ENCODE data around the gene TREML1. TPM values are rescaled to one million over a fixed set of nuclear protein-coding genes. Genes with fewer than 3 reads are reported as not detected.

The TREML1 gene
- total RNA-seq, 1 donor from 2014 or later, result not detected

DNA sequence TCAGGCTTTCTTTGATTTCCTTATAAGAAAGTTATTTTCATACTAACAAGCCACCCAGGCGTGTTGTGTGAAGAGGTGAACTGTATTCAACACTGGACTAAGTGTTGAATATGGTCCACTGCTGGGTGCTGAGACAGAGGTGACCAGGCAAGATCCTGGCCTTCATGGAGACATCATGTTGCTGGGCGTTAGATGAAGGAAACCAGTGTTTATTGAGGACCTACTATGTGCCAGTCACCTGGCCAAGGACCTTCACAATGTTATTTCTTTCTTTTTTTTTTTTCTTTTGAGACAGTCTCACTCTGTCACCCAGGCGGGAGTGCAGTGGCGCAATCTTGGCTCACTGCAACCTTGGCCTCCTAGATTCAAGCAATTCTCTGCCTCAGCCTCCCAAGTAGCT is 1.9 kb upstream of the TREML1 start:
- no peaks in the 10 kb centered on the region for H3K4me1 Mint-ChIP-seq
- H3K9me3 Mint-ChIP-seq, result no peaks in the 10 kb centered on the region

DNA sequence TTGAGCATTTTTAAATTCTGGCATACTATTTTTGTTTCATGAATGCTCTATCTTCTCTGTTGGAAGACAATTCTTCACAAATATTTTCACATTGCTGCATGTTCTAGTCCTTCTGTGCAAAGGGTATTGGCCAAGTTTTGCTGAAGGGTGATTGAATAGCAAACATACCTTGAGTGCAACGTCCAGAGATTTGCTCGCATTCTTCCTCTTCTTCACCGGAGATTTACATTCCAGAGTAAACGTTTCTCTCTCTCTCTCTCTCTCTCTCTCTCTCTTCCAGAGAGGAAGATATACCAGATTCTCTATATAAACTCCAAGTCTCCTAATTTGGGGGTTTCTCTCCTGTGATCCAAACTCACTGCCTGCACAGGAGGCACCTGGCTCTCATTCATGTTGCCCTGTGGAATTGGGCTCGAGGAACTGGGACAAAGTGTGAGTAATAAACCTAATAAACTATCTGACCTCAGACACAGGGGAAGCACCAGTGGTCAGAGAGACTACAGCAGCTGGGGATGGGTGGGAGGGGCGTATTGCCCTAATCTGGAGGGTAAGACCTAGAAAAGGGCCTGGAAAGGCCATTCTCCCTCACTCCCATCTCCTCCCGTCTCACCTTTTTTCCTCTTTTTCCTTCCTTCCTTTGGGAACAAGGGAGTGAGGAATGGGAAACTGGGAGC is 1.1 kb upstream of the TREML1 start:
- no peaks in the 10 kb centered on the region for H3K4me1 Mint-ChIP-seq
- no peaks in the 10 kb centered on the region for H3K9me3 ChIP-seq (ENCODE audit: low read depth)
- no peak overlapping the region for H3K4me3 ChIP-seq
- TF ChIP-seq EZH2 (IDR thresholded peaks at IDR 0.05) (no peak), EZH2phosphoT487 (IDR thresholded peaks at IDR 0.05) (no peak)
- TF ChIP-seq, protein P1, sequence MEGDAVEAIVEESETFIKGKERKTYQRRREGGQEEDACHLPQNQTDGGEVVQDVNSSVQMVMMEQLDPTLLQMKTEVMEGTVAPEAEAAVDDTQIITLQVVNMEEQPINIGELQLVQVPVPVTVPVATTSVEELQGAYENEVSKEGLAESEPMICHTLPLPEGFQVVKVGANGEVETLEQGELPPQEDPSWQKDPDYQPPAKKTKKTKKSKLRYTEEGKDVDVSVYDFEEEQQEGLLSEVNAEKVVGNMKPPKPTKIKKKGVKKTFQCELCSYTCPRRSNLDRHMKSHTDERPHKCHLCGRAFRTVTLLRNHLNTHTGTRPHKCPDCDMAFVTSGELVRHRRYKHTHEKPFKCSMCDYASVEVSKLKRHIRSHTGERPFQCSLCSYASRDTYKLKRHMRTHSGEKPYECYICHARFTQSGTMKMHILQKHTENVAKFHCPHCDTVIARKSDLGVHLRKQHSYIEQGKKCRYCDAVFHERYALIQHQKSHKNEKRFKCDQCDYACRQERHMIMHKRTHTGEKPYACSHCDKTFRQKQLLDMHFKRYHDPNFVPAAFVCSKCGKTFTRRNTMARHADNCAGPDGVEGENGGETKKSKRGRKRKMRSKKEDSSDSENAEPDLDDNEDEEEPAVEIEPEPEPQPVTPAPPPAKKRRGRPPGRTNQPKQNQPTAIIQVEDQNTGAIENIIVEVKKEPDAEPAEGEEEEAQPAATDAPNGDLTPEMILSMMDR (IDR thresholded peaks at IDR 0.05), result no peak
- H3K27ac Mint-ChIP-seq, result no peak overlapping the region
- DNase-seq (ENCODE audit: low spot score), result no peak
- peaks cover 4% of the 10 kb centered on the region for H3K27me3 Mint-ChIP-seq (ENCODE audit: insufficient read depth, low read depth)
- H2AFZ ChIP-seq (replicated peaks), result no peak overlapping the region
- no peaks in the 10 kb centered on the region for H4K20me1 ChIP-seq (ENCODE audit: low read depth)
- H3K27ac ChIP-seq, result no peak overlapping the region
- H3K4me1 ChIP-seq, result no peaks in the 10 kb centered on the region
- no peaks in the 10 kb centered on the region for H3K9me3 Mint-ChIP-seq
- H3F3A ChIP-seq (ENCODE audit: low read depth), result no peaks in the 10 kb centered on the region
- H3K79me2 ChIP-seq (ENCODE audit: low read depth), result no peaks in the 10 kb centered on the region
- H3K9ac ChIP-seq, result no peak overlapping the region
- H3K36me3 Mint-ChIP-seq, result no peaks in the 10 kb centered on the region
- no peaks in the 10 kb centered on the region for H3K36me3 ChIP-seq
- no peak overlapping the region for H3K4me3 Mint-ChIP-seq
- H3K27me3 ChIP-seq, result no peaks in the 10 kb centered on the region
- H3K4me2 ChIP-seq, result no peak overlapping the region

More for the DNA sequence above, 1.9 kb upstream of the TREML1 start:
- Mint-ChIP-seq H3K4me3 (no peak overlapping the region), H3K27ac (no peak overlapping the region), H3K36me3 (no peaks in the 10 kb centered on the region), H3K27me3 (ENCODE audit: insufficient read depth, low read depth) (peaks cover 3% of the 10 kb centered on the region)
- H3F3A ChIP-seq (ENCODE audit: low read depth), result no peaks in the 10 kb centered on the region
- no peak overlapping the region for H3K4me3 ChIP-seq
- no peaks in the 10 kb centered on the region for H3K36me3 ChIP-seq
- no peaks in the 10 kb centered on the region for H3K79me2 ChIP-seq (ENCODE audit: low read depth)
- H3K4me2 ChIP-seq, result no peak overlapping the region
- no peak overlapping the region for H3K9ac ChIP-seq
- no peaks in the 10 kb centered on the region for H3K9me3 ChIP-seq (ENCODE audit: low read depth)
- no peak overlapping the region for H3K27ac ChIP-seq
- no peak for DNase-seq (ENCODE audit: low spot score)
- H4K20me1 ChIP-seq (ENCODE audit: low read depth), result no peaks in the 10 kb centered on the region
- no peak overlapping the region for H2AFZ ChIP-seq (replicated peaks)
- TF ChIP-seq, protein P1 (IDR thresholded peaks at IDR 0.05), result no peak
- no peak for TF ChIP-seq EZH2phosphoT487 (IDR thresholded peaks at IDR 0.05)
- H3K27me3 ChIP-seq, result no peaks in the 10 kb centered on the region
- no peaks in the 10 kb centered on the region for H3K4me1 ChIP-seq

DNA sequence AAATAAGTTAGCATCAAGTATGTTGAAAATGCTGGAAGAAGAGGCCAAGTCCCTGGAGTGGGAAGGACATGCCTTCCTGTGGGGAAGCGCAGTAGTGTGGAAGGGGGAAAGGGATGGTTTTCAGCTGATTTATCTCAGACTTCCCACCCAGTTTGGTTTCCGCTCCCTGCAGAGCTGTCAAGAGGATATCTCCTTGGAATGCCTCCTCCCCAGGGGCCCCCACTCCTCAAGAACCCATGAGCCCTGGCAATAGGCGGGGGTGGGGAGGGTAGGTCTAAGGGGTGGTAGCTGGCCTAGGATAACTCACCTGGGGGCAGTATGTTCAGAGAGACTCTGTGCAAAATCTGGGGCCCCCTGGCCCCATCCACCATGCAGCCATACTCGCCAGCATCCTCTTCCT is 696 bp downstream of the TREML1 start:
- H3K4me3 ChIP-seq, result no peak overlapping the region
- H3K9me3 Mint-ChIP-seq, result no peaks in the 10 kb centered on the region
- H4K20me1 ChIP-seq (ENCODE audit: low read depth), result no peaks in the 10 kb centered on the region
- no peak overlapping the region for H3K4me3 Mint-ChIP-seq
- TF ChIP-seq EZH2phosphoT487 (IDR thresholded peaks at IDR 0.05) (no peak), EZH2 (IDR thresholded peaks at IDR 0.05) (no peak)
- TF ChIP-seq, protein P1 (IDR thresholded peaks at IDR 0.05), result no peak
- H3K27me3 Mint-ChIP-seq (ENCODE audit: insufficient read depth, low read depth), result peaks cover 2% of the 10 kb centered on the region
- H3K27ac ChIP-seq, result no peak overlapping the region
- H3K4me1 Mint-ChIP-seq, result no peaks in the 10 kb centered on the region
- no peaks in the 10 kb centered on the region for H3K36me3 ChIP-seq
- no peaks in the 10 kb centered on the region for H3F3A ChIP-seq (ENCODE audit: low read depth)
- no peak overlapping the region for H3K9ac ChIP-seq
- no peaks in the 10 kb centered on the region for H3K36me3 Mint-ChIP-seq
- no peaks in the 10 kb centered on the region for H3K9me3 ChIP-seq (ENCODE audit: low read depth)
- no peaks in the 10 kb centered on the region for H3K79me2 ChIP-seq (ENCODE audit: low read depth)
- no peaks in the 10 kb centered on the region for H3K4me1 ChIP-seq
- no peak overlapping the region for H3K27ac Mint-ChIP-seq
- no peak overlapping the region for H2AFZ ChIP-seq (replicated peaks)
- no peaks in the 10 kb centered on the region for H3K27me3 ChIP-seq
- no peak for DNase-seq (ENCODE audit: low spot score)
- H3K4me2 ChIP-seq, result no peak overlapping the region

Data from neural progenitor cell (in vitro differentiated cells).